Pulmonary artery endothelial cell (primary cell): Measurements from ENCODE around the gene STK10. TPM values are rescaled to one million over a fixed set of nuclear protein-coding genes. Genes with fewer than 3 reads are reported as not detected.
"Not testable (repeated sequence)": the region's sequence is repeated elsewhere in the genome, so short reads cannot be mapped to it uniquely, and the experiment has no call there.

Source experiments
- DNase-seq: peaks from one replicate; pipeline ENCODE4 v3.0.0-alpha.2; 2011; ENCODE audit warnings: low read depth, low spot score
- total RNA-seq: library from RNA; depleted of rRNA; stranded (reverse); fragments of >200 nt; gene quantifications from 2 replicates; pipeline ENCODE4 v1.2.3, GENCODE V29; 2014

STK10 gene
- total RNA-seq = 33.9 and 34.0 TPM in 2 replicates

- peak; percentile 75 for DNase-seq
These were observed at the start of gene STK10 for GRCh38 chr5:172188033-172188892. STK10 (minus strand) TSS chr5:172188224; CDS start chr5:172188042, 182 bp downstream.

GRCh38 chr5:172235827-172236736, 48.1 kb upstream of the STK10 start:
- no peak for DNase-seq

GRCh38 chr5:172235132-172235780, 47.2 kb upstream of the STK10 start:
- no peak for DNase-seq

DNA sequence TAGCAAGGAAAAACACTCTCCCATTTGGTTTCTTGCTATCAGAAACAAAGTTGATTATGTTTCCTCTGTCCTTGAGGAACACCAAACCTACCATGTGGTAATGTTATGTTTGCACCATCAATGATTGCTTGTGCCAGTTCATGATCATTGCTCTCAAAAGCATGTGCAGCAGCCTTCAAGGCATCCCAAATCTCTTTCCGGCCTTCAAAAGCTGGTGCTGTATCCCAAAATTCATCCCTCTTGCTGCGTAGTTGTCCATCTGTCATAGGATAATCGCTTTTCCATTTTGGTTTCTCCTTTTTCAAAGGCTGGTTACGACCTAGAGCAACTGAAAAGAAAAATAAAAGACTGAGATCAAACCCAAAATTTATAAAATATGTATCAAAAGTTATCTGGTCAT, 46.0 kb upstream of the STK10 start:
- no peak for DNase-seq

DNA sequence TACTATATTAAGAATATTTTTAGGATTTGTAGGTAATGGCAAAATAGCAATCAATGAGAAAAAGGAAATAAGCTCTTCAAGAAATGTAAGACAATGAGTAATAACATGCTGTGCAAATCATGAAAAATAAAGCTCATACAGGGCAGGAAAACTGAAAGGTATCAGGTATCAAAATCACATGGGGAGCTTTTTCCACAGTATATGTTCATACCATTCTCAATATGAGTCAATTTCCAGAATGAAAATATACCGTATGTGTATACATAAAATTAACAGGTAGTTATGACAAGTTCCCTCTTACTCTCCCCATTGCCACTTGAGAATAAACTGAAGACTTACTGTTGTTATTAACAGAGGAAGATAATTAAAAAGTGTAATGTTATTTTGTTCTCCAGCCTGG, 41.9 kb upstream of the STK10 start:
- no peak for DNase-seq

DNA sequence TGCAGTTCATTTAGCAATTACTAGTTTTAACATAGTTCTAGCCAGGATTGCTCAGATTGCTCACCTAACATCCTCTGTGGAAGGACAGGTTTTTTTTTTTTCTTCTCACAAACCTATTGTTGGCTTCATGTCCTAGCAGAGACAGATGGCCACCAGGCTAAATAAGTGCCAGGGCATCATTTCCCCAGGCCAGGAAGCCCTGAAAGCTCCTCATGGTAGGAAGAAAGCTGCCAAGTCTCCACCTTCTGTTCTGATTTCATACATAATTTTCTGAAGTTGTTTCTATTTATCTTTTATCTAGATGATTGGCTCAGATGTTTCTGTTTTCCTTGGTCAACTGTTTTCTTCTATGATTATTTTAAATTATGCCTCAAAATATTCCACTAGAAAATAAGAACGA, 37.0 kb upstream of the STK10 start:
- no peak for DNase-seq

- DNase-seq = no peak
These were observed 36.2 kb upstream of the STK10 start for GRCh38 chr5:172223901-172224873.

- no peak for DNase-seq
These were observed 31.3 kb upstream of the STK10 start for GRCh38 chr5:172219296-172219695.

DNA sequence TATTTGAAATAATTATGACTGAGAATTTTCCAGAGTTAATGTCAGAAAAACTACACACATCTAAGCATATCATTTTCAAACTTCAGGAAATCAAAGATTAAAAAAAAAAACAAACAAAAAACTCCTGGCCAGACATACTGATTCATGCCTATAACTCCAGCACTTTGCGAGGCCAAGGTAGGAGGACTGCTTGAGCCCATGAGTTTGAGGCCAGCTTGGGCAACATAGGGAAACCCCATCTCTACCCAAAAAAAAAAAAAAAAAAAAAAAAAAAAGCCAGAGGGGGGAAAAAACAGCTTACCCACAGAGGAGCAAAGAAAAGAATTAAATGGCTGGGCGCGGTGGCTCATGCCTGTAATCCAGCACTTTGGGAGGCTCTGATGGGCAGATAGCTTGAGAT, 28.3 kb upstream of the STK10 start:
- no peak for DNase-seq

GRCh38 chr5:172213126-172213525, 25.1 kb upstream of the STK10 start:
- no peak for DNase-seq

DNA sequence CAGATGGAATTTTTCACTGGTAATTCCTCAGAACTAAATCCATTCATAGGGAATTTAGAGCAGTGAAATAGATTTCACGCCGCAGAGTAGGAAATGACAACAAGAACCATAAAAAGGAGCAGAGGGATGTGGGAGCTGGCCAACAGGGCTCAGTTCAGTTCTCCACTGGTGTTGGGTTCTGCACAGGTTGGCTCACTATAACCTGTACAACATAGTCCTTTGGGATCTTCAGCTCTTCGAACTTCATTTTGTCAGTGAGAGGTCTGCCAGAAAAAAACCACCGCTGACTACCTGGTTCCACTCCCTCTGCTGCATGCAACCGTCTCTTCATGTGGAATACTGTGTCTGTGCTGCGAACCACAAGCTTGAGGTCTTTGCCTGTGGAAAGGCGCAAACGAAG, 23.7 kb upstream of the STK10 start:
- no peak for DNase-seq

- no peak for DNase-seq
These were observed 21.7 kb upstream of the STK10 start for GRCh38 chr5:172209714-172210113.

GRCh38 chr5:172207511-172207910, 19.5 kb upstream of the STK10 start:
- DNase-seq = no peak

- not testable (repeated sequence) for DNase-seq
These were observed 18.0 kb upstream of the STK10 start for GRCh38 chr5:172205984-172206383.

- DNase-seq = no peak
These were observed 12.5 kb upstream of the STK10 start for GRCh38 chr5:172200476-172200875.

DNA sequence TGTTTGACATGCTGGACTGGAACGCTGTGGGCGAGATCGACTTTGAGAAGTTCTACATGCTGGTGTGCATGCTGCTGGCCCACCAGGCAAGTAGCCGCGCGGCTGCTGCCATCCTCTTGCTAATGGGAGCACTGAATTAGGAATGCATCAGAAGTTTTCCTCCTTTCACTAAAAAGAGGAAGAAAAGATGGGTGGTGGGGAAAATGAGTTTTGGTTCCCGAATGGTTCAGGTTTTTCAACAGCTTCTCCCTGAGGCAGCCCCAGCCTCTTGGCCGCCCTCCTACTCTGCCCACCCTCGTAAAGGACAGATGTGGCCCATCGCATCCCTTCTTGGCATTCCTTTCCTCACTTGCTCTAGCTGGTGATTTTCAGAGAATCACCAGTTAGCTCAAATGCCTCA, 11.4 kb upstream of the STK10 start:
- no peak for DNase-seq

DNA sequence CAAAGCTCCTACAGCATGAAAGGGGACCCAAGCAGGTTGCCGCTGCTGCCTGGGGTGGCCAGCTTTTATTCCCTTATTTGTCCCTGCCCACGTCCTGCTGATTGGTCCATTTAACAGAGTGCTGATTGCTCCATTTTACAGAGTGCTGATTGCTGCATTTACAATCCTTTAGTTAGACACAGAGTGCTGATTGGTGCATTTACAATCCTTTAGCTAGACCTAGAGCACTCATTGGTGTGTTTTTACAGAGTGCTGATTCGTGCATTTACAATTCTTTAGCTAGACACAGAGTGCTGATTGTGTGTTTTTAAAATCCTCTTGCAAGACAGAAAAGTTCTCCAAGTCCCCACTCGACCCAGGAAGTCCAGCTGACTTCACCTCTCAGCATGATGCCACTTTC, 9.8 kb upstream of the STK10 start:
- not testable (repeated sequence) for DNase-seq

GRCh38 chr5:172194985-172195774, 7.2 kb upstream of the STK10 start:
- no peak for DNase-seq

- DNase-seq = no peak
These were observed 5.8 kb upstream of the STK10 start, which contains the start of gene EFCAB9 for GRCh38 chr5:172193872-172194271. EFCAB9 (plus strand) TSS chr5:172194172; CDS start chr5:172194173, 1 bp downstream.
